HG03060 (cell line): ENCODE measurements around the gene PCIF1.
"Not testable (repeated sequence)": the region's sequence is repeated elsewhere in the genome, so short reads cannot be mapped to it uniquely, and the experiment has no call there.

Experiments used
- ATAC-seq: cut with Tn5 transposase; IDR thresholded peaks from one replicate; pipeline ENCODE4 v1.9.1; 2021; ENCODE audit warnings: low read depth, moderate number of reproducible peaks; ENCODE audit not compliant: unreplicated experiment

PCIF1 gene

DNA sequence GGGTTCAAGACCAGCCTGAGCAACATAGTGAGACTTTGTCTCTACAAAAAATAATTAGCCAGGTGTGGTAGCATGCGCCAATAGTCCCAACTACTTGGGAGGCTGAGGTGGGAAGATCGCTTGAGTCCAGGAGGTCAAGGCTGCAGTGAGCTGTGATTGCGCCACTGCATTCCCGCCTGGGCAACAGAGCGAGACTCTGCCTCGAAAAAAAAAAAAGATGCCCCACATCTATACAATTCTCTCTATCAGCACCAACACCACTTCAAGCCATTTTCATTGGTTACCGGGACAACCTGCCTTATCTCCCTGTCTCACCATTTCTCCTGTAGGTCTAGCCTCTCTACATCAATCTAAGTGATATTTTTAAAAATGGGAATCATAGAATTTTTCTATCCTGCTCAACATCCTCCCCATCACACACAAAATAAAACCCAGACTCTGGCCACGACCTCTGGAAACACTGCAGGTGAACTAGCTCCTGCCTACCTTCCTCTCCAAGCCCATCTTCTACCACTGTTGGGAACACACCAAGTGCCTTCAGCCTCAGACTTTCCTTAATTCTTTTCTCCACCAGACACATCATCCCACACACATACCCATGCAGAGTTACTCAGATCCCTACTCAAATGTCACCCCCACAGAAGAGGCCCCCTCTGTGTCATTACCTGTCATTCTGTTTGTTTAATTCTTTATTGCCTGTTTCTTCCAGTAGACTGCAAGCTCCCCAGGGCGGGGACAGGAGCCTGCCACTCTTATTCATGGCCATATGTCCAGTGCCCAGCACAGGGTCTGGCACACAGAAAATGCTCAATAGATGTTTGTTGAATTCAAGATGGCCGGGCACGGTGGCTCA, 12.9 kb upstream of the PCIF1 start:
- no peak for ATAC-seq

GRCh38 chr20:45924391-45925261, 9.9 kb upstream of the PCIF1 start:
- no peak for ATAC-seq

GRCh38 chr20:45925821-45926506, 8.5 kb upstream of the PCIF1 start:
- no peak for ATAC-seq

DNA sequence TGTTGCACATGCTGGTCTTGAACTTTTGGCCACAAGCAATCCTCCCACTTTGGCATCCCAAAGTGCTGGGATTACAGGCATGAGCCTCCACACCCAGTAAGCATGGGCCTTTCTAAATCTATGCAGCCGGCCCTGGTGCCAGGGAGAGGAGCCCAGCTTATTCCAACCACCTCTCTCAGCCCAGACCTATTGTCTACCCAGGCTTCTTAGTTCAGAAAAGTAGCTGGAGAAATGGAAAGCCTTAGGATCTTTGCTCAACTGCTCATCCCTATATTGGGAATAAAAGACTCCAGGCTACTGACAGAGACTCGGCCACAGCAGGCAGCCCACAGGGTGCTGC, 7.8 kb upstream of the PCIF1 start:
- ATAC-seq, result no peak

DNA sequence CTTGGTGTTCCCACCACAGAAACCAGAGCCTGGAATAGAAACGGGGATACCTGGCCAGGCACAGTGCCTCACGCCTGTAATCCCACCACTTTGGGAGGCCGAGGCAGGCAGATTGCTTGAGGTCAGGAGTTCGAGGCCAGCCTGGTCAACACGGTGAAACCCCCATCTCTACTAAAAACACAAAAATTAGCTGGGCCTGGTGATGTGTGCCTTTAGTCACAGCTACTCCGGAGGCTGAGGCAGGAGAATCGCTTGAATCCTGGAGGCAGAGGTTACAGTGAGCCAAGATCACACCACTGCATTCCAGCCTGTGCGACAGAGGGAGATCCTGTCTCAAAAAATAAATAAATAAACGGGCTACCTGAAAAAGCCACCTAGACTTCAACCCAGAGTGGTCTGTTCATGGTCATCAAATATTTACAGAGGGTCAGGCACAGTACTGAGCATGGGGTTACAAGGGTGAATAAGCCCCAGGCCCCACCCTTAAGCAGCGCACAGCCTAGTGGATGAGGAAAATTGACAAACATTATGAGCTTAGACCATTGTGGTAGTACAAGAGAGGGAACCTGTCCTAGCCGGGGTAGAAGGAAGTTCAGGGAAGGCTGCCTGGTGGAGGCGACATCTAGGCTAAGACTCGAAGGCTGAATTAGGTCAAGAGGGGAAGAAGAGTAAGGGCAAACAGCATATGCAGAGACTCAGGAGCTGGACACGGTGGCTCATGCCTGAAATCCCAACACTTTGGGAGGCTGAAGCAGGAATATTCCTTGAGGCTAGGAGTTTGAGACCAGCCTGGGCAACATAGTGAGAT, 7.2 kb upstream of the PCIF1 start:
- ATAC-seq, result no peak

- not testable (repeated sequence) for ATAC-seq
Measured at GRCh38 chr20:45931680-45932079, 2.8 kb upstream of the PCIF1 start.

GRCh38 chr20:45933266-45934045, 1.0 kb upstream of the PCIF1 start:
- no peak for ATAC-seq

DNA sequence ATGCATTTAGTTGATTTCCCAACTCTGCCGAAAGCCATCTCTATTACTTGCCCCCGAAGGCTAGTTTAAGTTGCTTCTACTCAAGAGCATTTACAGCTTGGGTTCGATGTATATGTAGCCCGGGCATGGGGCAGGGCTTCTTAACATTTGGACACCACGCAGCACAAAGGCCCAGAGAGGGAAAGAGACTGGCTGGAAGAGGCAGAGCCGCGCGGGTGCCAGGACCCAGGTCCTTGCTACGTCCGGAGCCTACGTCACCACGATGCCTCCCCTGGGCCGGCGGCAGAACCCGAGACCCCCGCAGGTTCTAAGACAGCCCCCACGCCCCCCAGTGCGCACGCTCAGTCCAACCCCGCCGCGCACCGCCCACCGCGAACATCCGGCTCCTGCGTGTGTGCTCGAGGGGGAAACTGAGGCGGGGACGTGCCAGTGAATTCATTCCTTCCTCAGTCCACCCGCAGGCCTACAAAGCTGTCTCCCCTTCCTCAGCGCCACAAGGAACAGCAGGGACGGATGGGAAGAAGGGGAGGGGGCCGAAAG, 367 bp upstream of the PCIF1 start:
- ATAC-seq, result no peak

GRCh38 chr20:45935416-45936046, 1.0 kb downstream of the PCIF1 start:
- no peak for ATAC-seq

DNA sequence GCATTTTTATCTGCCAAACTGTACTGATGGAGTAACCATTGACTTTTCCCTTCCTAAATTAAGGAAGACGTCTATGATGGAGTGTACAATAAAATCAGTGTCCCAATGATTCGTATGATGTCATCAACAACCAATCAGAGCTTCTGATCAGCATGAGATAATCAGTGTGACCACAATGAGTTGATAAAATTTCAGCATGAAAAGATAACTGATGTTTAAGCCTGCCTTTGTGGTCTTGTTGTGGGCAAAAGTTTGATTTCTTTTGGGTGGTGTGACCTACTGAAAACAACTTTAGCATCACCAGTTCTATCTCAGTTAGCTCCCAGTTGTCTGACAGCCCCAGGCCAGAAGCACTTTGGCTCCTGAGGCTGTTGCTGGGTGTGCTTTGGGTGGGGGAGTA, 3.3 kb downstream of the PCIF1 start:
- ATAC-seq, result no peak

- no peak for ATAC-seq
Measured at GRCh38 chr20:45938727-45939438, 4.4 kb downstream of the PCIF1 start.

GRCh38 chr20:45940053-45940452, 5.6 kb downstream of the PCIF1 start:
- no peak for ATAC-seq

- ATAC-seq, result no peak
Measured at GRCh38 chr20:45940469-45940868, 6.0 kb downstream of the PCIF1 start.

DNA sequence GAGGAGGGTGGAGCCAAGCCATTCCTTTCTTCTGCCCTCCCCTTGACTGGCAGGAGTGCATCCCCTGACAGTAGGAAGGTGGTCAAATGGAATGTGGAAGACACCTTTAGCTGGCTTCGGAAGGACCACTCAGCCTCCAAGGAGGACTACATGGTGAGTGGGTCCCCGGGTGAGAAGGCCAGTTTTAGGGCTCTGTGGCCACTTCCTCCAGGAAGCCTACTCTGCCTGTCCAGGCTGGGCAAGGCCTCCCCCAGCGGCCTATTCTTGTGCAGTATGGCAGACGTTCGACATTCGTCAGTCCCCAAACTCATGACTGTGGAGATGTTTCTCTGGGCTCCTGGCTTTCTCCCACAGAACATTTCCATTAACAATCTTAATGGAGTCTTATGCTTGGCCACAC, 9.1 kb downstream of the PCIF1 start:
- no peak for ATAC-seq

- no peak for ATAC-seq
Measured at GRCh38 chr20:45944151-45944964, 9.9 kb downstream of the PCIF1 start.

- ATAC-seq, result no peak
Measured at GRCh38 chr20:45944965-45945677, 10.6 kb downstream of the PCIF1 start.

GRCh38 chr20:45945678-45946148, 11.2 kb downstream of the PCIF1 start:
- no peak for ATAC-seq
